D721Med (cell line): ENCODE measurements around the gene GGCT.

Source experiments
- DNase-seq: peaks from one replicate; pipeline ENCODE4 v3.0.0; 2011; ENCODE audit warnings: low spot score; ENCODE audit not compliant: insufficient read length
- FAIRE-seq: peaks from 2 replicates; lab custom pipeline; 2011; peaks lifted over from hg19 to GRCh38; lab: Jason Lieb, UNC
- TF ChIP-seq, protein P1 (sequence below): IDR thresholded peaks from 2 replicates; pipeline ENCODE4 v1.5.1; 2012; ENCODE audit warnings: mild to moderate bottlenecking, control low read depth; ENCODE audit not compliant: insufficient read depth; ENCODE audit errors: missing control alignments

GGCT gene

DNA sequence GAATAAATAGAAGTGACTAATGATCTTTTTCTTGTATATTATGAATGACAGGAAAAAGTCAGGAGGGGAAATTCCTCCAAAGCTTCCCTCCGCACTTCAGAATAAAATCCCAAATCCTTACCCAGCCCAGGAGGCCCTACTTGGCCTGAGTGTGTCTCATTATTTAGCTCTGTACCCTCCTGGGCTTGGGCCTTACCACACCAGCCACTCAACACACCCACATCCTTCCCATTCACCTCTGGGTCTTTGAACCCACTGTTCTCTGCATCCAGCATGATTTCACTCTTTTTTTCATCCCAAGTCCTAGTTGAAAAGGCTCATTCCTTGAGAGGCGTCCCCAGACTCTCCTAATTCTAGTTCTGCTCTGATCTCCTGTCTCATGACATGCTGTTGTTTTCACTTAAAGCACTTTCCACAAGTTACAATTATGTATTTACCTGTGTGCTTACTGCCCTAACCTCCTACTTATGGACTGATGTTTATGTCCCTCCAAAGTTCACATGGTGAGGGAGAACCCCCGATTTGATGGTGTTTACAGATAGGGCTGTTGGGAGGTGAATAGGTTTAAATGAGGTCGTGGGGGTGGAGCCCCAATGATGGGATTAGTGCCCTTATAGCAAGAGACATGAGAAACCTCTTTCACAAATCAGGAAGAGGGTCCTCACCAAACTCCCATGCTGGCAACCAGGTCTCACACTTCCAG, 32.4 kb downstream of the GGCT start:
- FAIRE-seq (no peak), DNase-seq (no peak)
- TF ChIP-seq, protein P1, sequence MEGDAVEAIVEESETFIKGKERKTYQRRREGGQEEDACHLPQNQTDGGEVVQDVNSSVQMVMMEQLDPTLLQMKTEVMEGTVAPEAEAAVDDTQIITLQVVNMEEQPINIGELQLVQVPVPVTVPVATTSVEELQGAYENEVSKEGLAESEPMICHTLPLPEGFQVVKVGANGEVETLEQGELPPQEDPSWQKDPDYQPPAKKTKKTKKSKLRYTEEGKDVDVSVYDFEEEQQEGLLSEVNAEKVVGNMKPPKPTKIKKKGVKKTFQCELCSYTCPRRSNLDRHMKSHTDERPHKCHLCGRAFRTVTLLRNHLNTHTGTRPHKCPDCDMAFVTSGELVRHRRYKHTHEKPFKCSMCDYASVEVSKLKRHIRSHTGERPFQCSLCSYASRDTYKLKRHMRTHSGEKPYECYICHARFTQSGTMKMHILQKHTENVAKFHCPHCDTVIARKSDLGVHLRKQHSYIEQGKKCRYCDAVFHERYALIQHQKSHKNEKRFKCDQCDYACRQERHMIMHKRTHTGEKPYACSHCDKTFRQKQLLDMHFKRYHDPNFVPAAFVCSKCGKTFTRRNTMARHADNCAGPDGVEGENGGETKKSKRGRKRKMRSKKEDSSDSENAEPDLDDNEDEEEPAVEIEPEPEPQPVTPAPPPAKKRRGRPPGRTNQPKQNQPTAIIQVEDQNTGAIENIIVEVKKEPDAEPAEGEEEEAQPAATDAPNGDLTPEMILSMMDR = no peak

DNA sequence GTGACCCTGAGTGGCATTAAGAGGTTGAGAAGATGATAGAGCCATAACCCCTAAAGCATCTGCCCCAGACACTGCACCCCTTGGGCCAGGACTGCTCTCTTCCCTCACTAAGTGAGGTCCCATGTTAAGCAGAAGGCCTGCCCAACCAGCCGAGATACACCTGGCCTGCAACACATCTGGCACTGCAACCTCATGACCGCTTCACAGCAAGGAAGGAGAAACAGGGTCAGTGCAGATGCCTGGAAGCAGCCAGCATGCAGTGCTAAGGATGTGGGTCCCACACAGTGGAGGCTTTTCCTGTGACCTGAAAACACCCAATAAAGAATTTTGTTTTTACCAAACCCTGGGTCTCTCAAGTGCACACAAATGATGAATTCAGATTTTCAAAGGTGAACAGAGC, 33.4 kb downstream of the GGCT start:
- TF ChIP-seq, protein P1 = no peak
- no peak for FAIRE-seq
- DNase-seq = no peak

DNA sequence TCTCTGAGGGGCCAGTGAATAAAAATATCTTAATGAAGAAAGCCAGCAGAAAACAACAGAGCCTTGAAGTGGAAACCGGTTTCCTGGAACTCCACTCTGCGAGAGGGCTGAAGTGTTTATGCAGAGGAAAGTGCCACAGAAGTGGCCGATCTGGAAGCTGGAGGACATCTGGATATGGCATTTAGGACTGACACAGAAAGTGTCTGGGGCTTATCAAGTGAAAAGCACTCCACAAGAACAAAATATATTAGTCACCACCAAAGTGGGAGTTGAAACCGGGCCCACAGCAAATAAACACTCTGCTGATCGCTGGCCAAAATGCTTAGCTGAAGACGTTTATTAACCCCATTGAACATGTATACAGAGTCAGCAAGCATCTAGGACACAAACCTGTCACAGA, 33.9 kb downstream of the GGCT start:
- DNase-seq (no peak), FAIRE-seq (no peak)
- TF ChIP-seq, protein P1 = no peak

DNA sequence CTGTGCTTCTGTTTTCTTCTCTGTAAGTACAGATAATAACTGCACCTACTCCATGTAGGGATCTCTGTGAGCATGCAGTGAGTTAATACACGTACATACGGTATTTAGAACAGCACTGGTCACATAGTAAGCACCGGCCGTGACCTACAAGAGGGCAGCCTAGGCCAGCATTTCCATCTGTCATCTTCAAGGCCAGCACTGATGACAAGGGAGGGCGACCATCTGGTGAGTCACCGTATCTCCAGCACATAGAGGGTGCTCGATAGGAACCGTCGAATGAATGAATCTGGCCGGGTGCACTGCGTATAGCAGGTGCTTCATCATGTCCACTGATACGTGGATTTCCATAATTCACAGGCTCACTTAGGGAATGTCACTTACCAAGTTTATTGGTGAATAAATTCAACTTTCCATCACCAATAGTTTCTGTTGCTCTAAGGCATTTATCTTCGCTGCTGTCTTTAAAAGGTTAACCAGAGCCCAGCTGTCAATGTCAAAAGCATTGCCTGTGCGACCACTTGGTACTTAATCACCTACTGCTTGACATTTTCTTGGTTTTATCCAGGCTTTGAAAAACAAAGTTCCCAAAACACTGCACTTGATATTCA, 34.4 kb downstream of the GGCT start:
- FAIRE-seq (no peak), DNase-seq (no peak)
- TF ChIP-seq, protein P1 = no peak

DNA sequence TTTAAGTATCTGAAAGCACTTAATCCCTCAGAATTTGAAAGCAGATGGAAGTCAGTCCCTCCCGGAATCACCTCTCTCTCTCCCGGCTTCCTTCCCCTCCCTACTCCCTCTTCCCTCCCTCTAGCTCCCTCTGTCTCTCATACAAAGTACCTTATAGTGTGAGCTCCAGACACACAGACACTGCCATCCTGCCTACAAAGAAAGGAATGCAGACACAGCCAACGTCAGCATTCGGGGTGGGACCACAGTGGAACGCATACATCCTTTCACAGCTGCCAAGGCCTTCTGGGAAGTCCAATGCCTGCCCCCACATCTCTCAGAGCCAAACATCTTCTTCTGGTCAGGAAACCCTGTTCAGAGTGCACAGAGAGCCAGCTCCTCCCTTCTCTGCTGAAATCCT, 35.3 kb downstream of the GGCT start:
- TF ChIP-seq, protein P1 = peak; percentile 45
- FAIRE-seq = no peak
- no peak for DNase-seq

DNA sequence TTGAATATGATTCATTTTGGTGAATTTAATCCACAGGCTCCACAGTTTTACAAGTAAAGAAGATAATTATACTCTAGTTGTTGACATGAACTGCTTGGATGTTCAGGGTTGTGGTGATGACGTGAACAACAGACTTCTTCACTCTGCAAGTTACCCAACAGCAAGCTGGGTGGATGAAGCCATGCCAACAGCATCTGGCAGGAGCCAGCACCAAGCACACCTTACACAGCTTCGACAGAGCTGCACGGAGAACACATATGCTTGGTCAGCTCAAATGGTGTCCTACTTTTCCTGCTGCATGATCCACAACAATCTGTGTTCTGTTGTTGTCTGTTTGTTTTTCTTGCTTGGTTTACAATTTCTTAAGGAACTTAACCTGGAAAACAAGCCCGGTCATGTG, 35.8 kb downstream of the GGCT start:
- DNase-seq (no peak), FAIRE-seq (no peak)
- TF ChIP-seq, protein P1 = no peak

DNA sequence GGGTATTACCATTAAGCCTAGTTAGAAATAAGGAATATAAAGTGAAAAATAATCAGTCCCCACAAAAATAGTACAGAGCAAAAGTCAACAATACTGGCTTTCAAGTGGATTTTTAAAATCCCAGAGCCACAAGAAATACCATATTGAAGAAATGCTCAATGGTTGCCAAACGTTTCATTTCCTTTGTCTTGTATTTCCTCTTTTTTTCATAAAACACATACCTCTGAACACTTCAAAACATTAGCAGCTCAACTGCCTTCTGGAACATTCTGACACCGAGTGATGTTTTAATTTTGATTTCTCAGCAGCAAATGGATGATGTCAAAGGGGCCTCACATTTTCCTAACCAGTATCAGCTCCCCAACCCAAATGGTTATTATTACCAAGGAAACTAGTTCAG, 36.6 kb downstream of the GGCT start:
- TF ChIP-seq, protein P1 = no peak
- FAIRE-seq = no peak
- no peak for DNase-seq
